ENCODE data around the gene SLIT3. TPM values are rescaled to one million over a fixed set of nuclear protein-coding genes. Genes with fewer than 3 reads are reported as not detected.

The SLIT3 gene
- total RNA-seq, 4 donors from 2014 or later, result 41.1 to 86.6 (median 62.7) TPM

DNA sequence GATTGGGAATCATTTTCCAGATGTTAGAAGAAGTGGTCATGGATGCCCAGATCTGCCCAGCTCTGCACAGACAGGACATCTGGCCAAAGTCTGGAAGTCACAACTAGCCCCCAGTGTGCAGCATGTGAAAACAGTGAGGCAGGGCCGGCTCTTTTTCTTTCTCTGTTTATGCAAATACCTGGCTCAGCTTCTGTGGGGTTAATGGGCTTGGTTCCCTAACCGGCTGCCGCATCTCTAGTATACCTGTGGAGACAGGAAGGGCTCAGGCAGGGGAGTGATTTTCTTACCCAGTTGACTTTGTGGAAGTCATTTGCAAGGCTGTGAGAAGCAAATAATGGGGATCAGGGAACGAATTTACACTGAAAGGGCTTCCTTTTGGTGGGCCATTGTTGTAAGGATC lies 467.0 kb downstream of the SLIT3 start:
- no peak overlapping the region for H3K4me3 ChIP-seq
- no peaks in the 10 kb centered on the region for H3K27me3 ChIP-seq
- peaks cover 0 to 5% (median 0%) of the 10 kb centered on the region in 4 donors for H3K4me1 ChIP-seq
- DNase-seq (ENCODE audit: extremely low spot score), result no peak
- 94% methylated on average over 4 of the region's 4 CpGs for WGBS
- intact Hi-C loops (cut with DNase I), result no loop called here
- H3K36me3 ChIP-seq, result no peaks in the 10 kb centered on the region
- TF ChIP-seq POLR2A (IDR thresholded peaks at IDR 0.05; ENCODE audit: low read depth) (no peak), POLR2AphosphoS5 (IDR thresholded peaks at IDR 0.05) (no peak)
- TF ChIP-seq, protein P1, sequence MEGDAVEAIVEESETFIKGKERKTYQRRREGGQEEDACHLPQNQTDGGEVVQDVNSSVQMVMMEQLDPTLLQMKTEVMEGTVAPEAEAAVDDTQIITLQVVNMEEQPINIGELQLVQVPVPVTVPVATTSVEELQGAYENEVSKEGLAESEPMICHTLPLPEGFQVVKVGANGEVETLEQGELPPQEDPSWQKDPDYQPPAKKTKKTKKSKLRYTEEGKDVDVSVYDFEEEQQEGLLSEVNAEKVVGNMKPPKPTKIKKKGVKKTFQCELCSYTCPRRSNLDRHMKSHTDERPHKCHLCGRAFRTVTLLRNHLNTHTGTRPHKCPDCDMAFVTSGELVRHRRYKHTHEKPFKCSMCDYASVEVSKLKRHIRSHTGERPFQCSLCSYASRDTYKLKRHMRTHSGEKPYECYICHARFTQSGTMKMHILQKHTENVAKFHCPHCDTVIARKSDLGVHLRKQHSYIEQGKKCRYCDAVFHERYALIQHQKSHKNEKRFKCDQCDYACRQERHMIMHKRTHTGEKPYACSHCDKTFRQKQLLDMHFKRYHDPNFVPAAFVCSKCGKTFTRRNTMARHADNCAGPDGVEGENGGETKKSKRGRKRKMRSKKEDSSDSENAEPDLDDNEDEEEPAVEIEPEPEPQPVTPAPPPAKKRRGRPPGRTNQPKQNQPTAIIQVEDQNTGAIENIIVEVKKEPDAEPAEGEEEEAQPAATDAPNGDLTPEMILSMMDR (IDR thresholded peaks at IDR 0.05), result no peak
- H3K27ac ChIP-seq (replicated peaks in 1 of 4), result no peak overlapping the region
- no peaks in the 10 kb centered on the region for H3K9me3 ChIP-seq

DNA sequence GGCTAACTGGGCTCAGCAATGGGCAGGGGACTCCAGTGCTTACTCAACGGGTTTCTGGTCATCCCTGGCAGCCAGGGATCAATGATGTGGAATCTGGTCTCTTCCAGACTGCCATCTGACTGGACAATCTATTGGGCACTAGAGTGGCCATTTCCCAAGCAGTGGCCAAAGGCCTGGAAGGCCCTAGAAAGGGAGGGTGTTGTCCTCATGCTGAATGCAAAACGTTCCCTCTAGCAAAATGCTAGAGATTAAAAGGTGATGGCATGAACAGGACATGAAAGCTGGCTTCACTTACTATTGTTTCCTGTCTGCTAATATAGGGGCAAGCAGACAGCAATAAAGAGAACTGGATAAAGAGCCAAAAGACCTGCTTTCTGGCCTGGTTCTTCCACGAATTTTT lies 467.6 kb downstream of the SLIT3 start:
- intact Hi-C loops (cut with DNase I), result no loop called here
- H3K36me3 ChIP-seq, result no peaks in the 10 kb centered on the region
- H3K4me1 ChIP-seq, result peaks cover 0 to 5% (median 0%) of the 10 kb centered on the region in 4 donors
- no peak overlapping the region for H3K27ac ChIP-seq (replicated peaks in 1 of 4)
- 75% methylated on average over 3 of the region's 3 CpGs for WGBS
- H3K27me3 ChIP-seq, result no peaks in the 10 kb centered on the region
- H3K4me3 ChIP-seq, result no peak overlapping the region
- no peak for DNase-seq (ENCODE audit: extremely low spot score)
- no peak for TF ChIP-seq EP300 (IDR thresholded peaks at IDR 0.05)
- no peak for TF ChIP-seq POLR2AphosphoS5 (IDR thresholded peaks at IDR 0.05)
- TF ChIP-seq POLR2A (IDR thresholded peaks at IDR 0.05; ENCODE audit: low read depth), result no peak
- TF ChIP-seq, protein P1 (IDR thresholded peaks at IDR 0.05), result no peak
- no peaks in the 10 kb centered on the region for H3K9me3 ChIP-seq

DNA sequence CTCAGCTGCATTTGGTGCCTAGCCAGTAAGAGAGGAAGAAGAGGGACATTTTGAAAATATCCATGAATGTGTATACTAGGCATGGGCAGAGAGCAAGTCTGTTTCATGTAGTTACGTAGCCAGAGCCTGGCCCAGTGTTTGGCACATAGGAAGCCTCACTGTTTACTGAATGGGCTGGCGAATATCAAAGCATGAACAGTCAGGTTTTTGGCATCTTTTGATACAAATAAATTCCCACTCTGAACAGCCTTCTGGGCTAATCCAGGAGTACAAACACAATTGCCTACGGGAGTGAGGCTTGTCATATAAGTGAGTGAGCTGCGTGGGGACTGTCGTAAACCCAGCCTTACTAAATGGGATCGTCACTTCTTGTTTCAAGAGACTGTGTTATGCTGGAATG lies 468.6 kb downstream of the SLIT3 start:
- intact Hi-C loops (cut with DNase I), result no loop called here
- H3K27ac ChIP-seq (replicated peaks in 1 of 4), result no peak overlapping the region
- WGBS, result 89% methylated on average over 6 of the region's 6 CpGs

DNA sequence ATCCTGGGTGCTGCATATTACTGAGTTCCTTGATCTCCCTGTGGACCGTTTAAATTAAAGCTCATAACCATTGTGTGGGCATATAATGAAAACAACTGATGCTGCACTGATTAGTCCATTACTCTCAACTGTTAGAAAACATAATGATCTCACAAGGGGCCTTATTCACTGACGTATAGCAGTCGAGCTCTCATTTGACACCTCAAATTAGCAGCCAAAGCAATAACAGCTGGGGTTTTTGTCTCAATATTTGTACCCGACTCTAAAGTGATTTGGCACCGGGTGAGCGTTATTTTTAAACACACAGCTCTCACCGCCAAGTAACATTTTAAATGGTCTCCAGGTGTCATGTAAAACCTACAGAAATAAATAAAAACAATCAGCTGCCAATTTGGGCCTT lies 469.6 kb downstream of the SLIT3 start:
- DNase-seq (ENCODE audit: extremely low spot score), result no peak
- H3K9me3 ChIP-seq, result no peaks in the 10 kb centered on the region
- intact Hi-C loops (cut with DNase I), result no loop called here
- TF ChIP-seq, protein P1 (IDR thresholded peaks at IDR 0.05), result no peak
- TF ChIP-seq POLR2AphosphoS5 (IDR thresholded peaks at IDR 0.05) (no peak), EP300 (IDR thresholded peaks at IDR 0.05) (no peak), POLR2A (IDR thresholded peaks at IDR 0.05; ENCODE audit: low read depth) (no peak)
- no peaks in the 10 kb centered on the region for H3K4me1 ChIP-seq
- H3K4me3 ChIP-seq, result no peak overlapping the region
- no peak overlapping the region for H3K27ac ChIP-seq (replicated peaks in 1 of 4)
- 63% methylated on average over 7 of the region's 7 CpGs for WGBS
- H3K27me3 ChIP-seq, result no peaks in the 10 kb centered on the region
- H3K36me3 ChIP-seq, result no peaks in the 10 kb centered on the region

More for the DNA sequence above, 468.6 kb downstream of the SLIT3 start:
- H3K4me1 ChIP-seq, result peaks cover 0 to 1% (median 0%) of the 10 kb centered on the region in 4 donors
- TF ChIP-seq EP300 (IDR thresholded peaks at IDR 0.05), result no peak
- TF ChIP-seq, protein P1 (IDR thresholded peaks at IDR 0.05), result no peak
- no peak for TF ChIP-seq POLR2A (IDR thresholded peaks at IDR 0.05; ENCODE audit: low read depth)
- TF ChIP-seq POLR2AphosphoS5 (IDR thresholded peaks at IDR 0.05), result no peak
- no peaks in the 10 kb centered on the region for H3K36me3 ChIP-seq
- H3K9me3 ChIP-seq, result no peaks in the 10 kb centered on the region
- DNase-seq (ENCODE audit: extremely low spot score), result no peak
- no peaks in the 10 kb centered on the region for H3K27me3 ChIP-seq
- no peak overlapping the region for H3K4me3 ChIP-seq

DNA sequence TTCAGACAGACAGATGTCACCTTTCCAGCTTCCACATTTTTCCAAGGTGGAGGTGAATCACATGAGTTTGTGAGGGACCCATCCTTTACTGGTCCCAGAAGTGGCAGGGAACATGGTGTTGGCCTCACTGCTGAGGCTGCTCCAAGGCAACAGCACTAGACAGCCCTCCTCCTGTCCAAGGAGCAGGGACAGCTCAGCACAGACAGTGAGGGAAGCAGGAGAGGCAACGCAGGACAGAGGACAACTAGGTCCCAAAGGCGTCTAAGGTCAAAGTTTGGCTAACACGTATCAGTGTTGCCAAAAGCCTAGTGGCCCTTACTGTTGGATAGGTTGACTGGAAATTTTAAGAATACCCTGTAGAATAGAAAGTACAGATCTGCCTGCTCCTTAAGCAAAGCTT lies 470.1 kb downstream of the SLIT3 start:
- Histone ChIP-seq H3K27me3 (no peaks in the 10 kb centered on the region), H3K4me1 (no peaks in the 10 kb centered on the region), H3K36me3 (no peaks in the 10 kb centered on the region), H3K27ac (replicated peaks in 1 of 4) (no peak overlapping the region), H3K4me3 (no peak overlapping the region), H3K9me3 (no peaks in the 10 kb centered on the region)
- WGBS, result 80% methylated on average over 3 of the region's 3 CpGs
- intact Hi-C loops (cut with DNase I), result no loop called here
- DNase-seq (ENCODE audit: extremely low spot score), result no peak
- TF ChIP-seq POLR2AphosphoS5 (IDR thresholded peaks at IDR 0.05) (no peak), EP300 (IDR thresholded peaks at IDR 0.05) (no peak), POLR2A (IDR thresholded peaks at IDR 0.05; ENCODE audit: low read depth) (no peak)
- TF ChIP-seq, protein P1 (IDR thresholded peaks at IDR 0.05), result no peak

All from esophagus muscularis mucosa (tissue), 4 donors.